ENCODE measurements around the gene ABCC8. TPM values are rescaled to one million over a fixed set of nuclear protein-coding genes. Genes with fewer than 3 reads are reported as not detected.

Gene ABCC8
- total RNA-seq, 1 donor from 2014 or later = 2.1 TPM

GRCh38 chr11:17477361-17477760 is 716 bp upstream of the ABCC8 start:
- DNase-seq (no peak), ATAC-seq (no peak)
- intact Hi-C loops (cut with micrococcal nuclease) = no loop called here

- intact Hi-C loops (cut with micrococcal nuclease) = no loop called here
- no peak for ATAC-seq
- no peak for DNase-seq
These were observed 364 bp upstream of the ABCC8 start for GRCh38 chr11:17477084-17477333.

- intact Hi-C loops (cut with micrococcal nuclease) = no loop called here
- ATAC-seq (peak; percentile 15), DNase-seq (no peak)
These were observed 854 bp downstream of the ABCC8 start for GRCh38 chr11:17475666-17476316.

- ATAC-seq (no peak), DNase-seq (no peak)
- intact Hi-C loops (cut with micrococcal nuclease) = no loop called here
These were observed 3.4 kb downstream of the ABCC8 start for GRCh38 chr11:17473071-17473744.

- no peak for ATAC-seq
- intact Hi-C loops (cut with micrococcal nuclease) = no loop called here
- DNase-seq = no peak
These were observed 4.2 kb downstream of the ABCC8 start for GRCh38 chr11:17472467-17472866.

GRCh38 chr11:17471501-17471900 is 5.1 kb downstream of the ABCC8 start:
- DNase-seq (no peak), ATAC-seq (no peak)
- intact Hi-C loops (cut with micrococcal nuclease) = no loop called here

GRCh38 chr11:17469998-17470397 is 6.6 kb downstream of the ABCC8 start:
- intact Hi-C loops (cut with micrococcal nuclease) = no loop called here
- ATAC-seq (no peak), DNase-seq (no peak)

GRCh38 chr11:17468122-17468521 is 8.5 kb downstream of the ABCC8 start:
- peak; percentile 22 for ATAC-seq

GRCh38 chr11:17463546-17464174 is 13.0 kb downstream of the ABCC8 start:
- DNase-seq = no peak
- intact Hi-C loops (cut with micrococcal nuclease) = no loop called here
- ATAC-seq = no peak

More at GRCh38 chr11:17468122-17468521, 8.5 kb downstream of the ABCC8 start:
- intact Hi-C loops (cut with micrococcal nuclease) = no loop called here
- DNase-seq = no peak

- intact Hi-C loops (cut with micrococcal nuclease) = no loop called here
- ATAC-seq (no peak), DNase-seq (no peak)
These were observed 13.7 kb downstream of the ABCC8 start for GRCh38 chr11:17462940-17463339.

- intact Hi-C loops (cut with micrococcal nuclease) = no loop called here
- ATAC-seq (no peak), DNase-seq (no peak)
These were observed 16.2 kb downstream of the ABCC8 start for GRCh38 chr11:17460406-17460805.

- intact Hi-C loops (cut with micrococcal nuclease) = no loop called here
- no peak for ATAC-seq
These were observed 17.3 kb downstream of the ABCC8 start for GRCh38 chr11:17459236-17459896.

GRCh38 chr11:17458268-17458667 is 18.4 kb downstream of the ABCC8 start:
- no peak for ATAC-seq
- DNase-seq = no peak
- intact Hi-C loops (cut with micrococcal nuclease) = no loop called here

More at GRCh38 chr11:17459236-17459896, 17.3 kb downstream of the ABCC8 start:
- DNase-seq = no peak

GRCh38 chr11:17457396-17458173 is 19.1 kb downstream of the ABCC8 start:
- no peak for DNase-seq
- ATAC-seq = no peak
- intact Hi-C loops (cut with micrococcal nuclease) = no loop called here

- intact Hi-C loops (cut with micrococcal nuclease) = no loop called here
- no peak for ATAC-seq
- DNase-seq = no peak
These were observed 24.0 kb downstream of the ABCC8 start for GRCh38 chr11:17452668-17453067.

GRCh38 chr11:17449158-17449557 is 27.5 kb downstream of the ABCC8 start:
- intact Hi-C loops (cut with micrococcal nuclease) = no loop called here

GRCh38 chr11:17446482-17446881 is 30.2 kb downstream of the ABCC8 start:
- intact Hi-C loops (cut with micrococcal nuclease) = no loop called here
- ATAC-seq (no peak), DNase-seq (no peak)

More at GRCh38 chr11:17449158-17449557, 27.5 kb downstream of the ABCC8 start:
- ATAC-seq = no peak
- no peak for DNase-seq

GRCh38 chr11:17445240-17445795 is 31.3 kb downstream of the ABCC8 start:
- ATAC-seq (no peak), DNase-seq (no peak)
- intact Hi-C loops (cut with micrococcal nuclease) = no loop called here

Data from left ventricle myocardium superior (tissue), 1 donor.